H1 (cell line): ENCODE measurements around the gene JUN. TPM values are rescaled to one million over a fixed set of nuclear protein-coding genes. Genes with fewer than 3 reads are reported as not detected.

Experiments used
- HDAC6 ChIP-seq: IDR thresholded peaks from one replicate; pipeline ENCODE4 v1.7.1; 2012; ENCODE audit warnings: low read depth, mild to moderate bottlenecking, inconsistent platforms, low read length, moderate library complexity
- SIN3A ChIP-seq, 2 experiments: IDR thresholded peaks in 1 of 2; conservative IDR thresholded peaks in 1 of 2; 2 replicates each; pipeline ENCODE4 v1.6.1; 2011 to 2012; ENCODE audit warnings: low read length in 2 of 2, improper control_type of control experiment in 1 of 2, low read depth in 1 of 2, mild to moderate bottlenecking in 1 of 2
- TAF1 ChIP-seq: IDR thresholded peaks from 2 replicates; pipeline ENCODE4 v1.6.1; 2011; ENCODE audit warnings: mild to moderate bottlenecking, low read depth, low read length
- ZNF274 ChIP-seq: IDR thresholded peaks from 2 replicates; pipeline ENCODE4 v1.7.0; 2012; ENCODE audit warnings: low read length, borderline replicate concordance; ENCODE audit errors: extremely low read depth
- polyA plus RNA-seq, 7 experiments: library from polyadenylated mRNA; depleted of rRNA in 3 of 7; stranded (reverse) in 5 of 7; unstranded in 2 of 7; fragments of >200 nt in 5 of 7; fragments of 200-250 nt in 2 of 7; gene quantifications; 1 replicate in 5 of 7; 2 replicates in 1 of 7; 4 replicates in 1 of 7; pipeline versions ENCODE4 v1.2.1 to v1.2.3, GENCODE V29; 2011 to 2013; ENCODE audit warnings: missing spikeins in 2 of 7, mixed read lengths in 2 of 7
- total RNA-seq: library from RNA; stranded (reverse); fragmentation: NEBNext Ultra II Directional; extraction: Animal tissue kit (Norgen Biotek cat#: 25700); gene quantifications from 2 replicates; pipeline ENCODE4 v1.2.1, GENCODE V29; 2021
- TF ChIP-seq, protein P1 (sequence below), 3 experiments: IDR thresholded peaks; 1 replicate in 2 of 3; 2 replicates in 1 of 3; pipeline versions ENCODE4 v1.5.1 to v1.6.1; 2011; ENCODE audit warnings: low read length in 3 of 3, mild to moderate bottlenecking in 3 of 3, inconsistent platforms in 2 of 3, low read depth in 1 of 3, moderate library complexity in 1 of 3; ENCODE audit not compliant: insufficient read depth in 1 of 3; ENCODE audit errors: control extremely low read depth in 1 of 3

Gene JUN
- total and polyA plus RNA-seq, 2 of the 8 experiments (the other 6 are each of a cell fraction or from before 2014, with no cell fraction given), result 4.4 to 10.9 TPM

GRCh38 chr1:58792846-58793245 is 9.0 kb upstream of the JUN start (continued):
- TF ChIP-seq, protein P1, sequence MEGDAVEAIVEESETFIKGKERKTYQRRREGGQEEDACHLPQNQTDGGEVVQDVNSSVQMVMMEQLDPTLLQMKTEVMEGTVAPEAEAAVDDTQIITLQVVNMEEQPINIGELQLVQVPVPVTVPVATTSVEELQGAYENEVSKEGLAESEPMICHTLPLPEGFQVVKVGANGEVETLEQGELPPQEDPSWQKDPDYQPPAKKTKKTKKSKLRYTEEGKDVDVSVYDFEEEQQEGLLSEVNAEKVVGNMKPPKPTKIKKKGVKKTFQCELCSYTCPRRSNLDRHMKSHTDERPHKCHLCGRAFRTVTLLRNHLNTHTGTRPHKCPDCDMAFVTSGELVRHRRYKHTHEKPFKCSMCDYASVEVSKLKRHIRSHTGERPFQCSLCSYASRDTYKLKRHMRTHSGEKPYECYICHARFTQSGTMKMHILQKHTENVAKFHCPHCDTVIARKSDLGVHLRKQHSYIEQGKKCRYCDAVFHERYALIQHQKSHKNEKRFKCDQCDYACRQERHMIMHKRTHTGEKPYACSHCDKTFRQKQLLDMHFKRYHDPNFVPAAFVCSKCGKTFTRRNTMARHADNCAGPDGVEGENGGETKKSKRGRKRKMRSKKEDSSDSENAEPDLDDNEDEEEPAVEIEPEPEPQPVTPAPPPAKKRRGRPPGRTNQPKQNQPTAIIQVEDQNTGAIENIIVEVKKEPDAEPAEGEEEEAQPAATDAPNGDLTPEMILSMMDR (IDR thresholded peaks at IDR 0.05; ENCODE audit: control extremely low read depth in 1 of 3, insufficient read depth in 1 of 3, low read depth in 1 of 3, low read length in 3 of 3), result no peak
- no peak for TF ChIP-seq SIN3A (conservative IDR thresholded peaks at IDR 0.05 in 1 of 2, IDR thresholded peaks at IDR 0.05 in 1 of 2; ENCODE audit: low read depth in 1 of 2, low read length in 2 of 2)
- no peak for TF ChIP-seq ZNF274
- no peak for TF ChIP-seq TAF1
- no peak for TF ChIP-seq HDAC6
- TF ChIP-seq, all 59 proteins: peak for 0
